Measurements from ENCODE around the gene NR2F6. TPM values are rescaled to one million over a fixed set of nuclear protein-coding genes. Genes with fewer than 3 reads are reported as not detected.

The NR2F6 gene
- polyA plus RNA-seq, 1 experiment: 28.0 TPM

- Histone ChIP-seq H3K36me3 (ENCODE audit: control insufficient read depth, insufficient read depth, low read length) (peaks cover 3% of the 10 kb centered on the region; the same call in 1 of the 2 replicates), H3K27me3 (ENCODE audit: control insufficient read depth, insufficient read depth, low read length) (no peaks in the 10 kb centered on the region; the same call in 1 of the 2 replicates), H3K4me3 (ENCODE audit: low read depth, low read length) (no peak overlapping the region)
- DNase-seq (ENCODE audit: low read depth): no peak
- CTCF ChIA-PET: interaction anchor here (1.0 to 1.4 kb wide), 3 partner anchors 8 to 19 kb away, joined by 3 to 5 read pairs (median 4); no protein-coding TSS in a partner anchor
- POLR2A ChIA-PET: interaction anchor here (0.6 kb wide), 1 partner anchor 87 kb away, joined by 8 read pairs; no protein-coding TSS in a partner anchor
- TF ChIP-seq CTCF (IDR thresholded peaks at IDR 0.05; ENCODE audit: insufficient read depth, low read depth, low read length): no peak
Observed at GRCh38 chr19:17263712-17264640, 18.3 kb upstream of the NR2F6 start.

GRCh38 chr19:17262557-17262956 is 16.8 kb upstream of the NR2F6 start:
- DNase-seq (ENCODE audit: low read depth): no peak
- TF ChIP-seq CTCF (IDR thresholded peaks at IDR 0.05; ENCODE audit: insufficient read depth, low read depth, low read length): no peak
- Histone ChIP-seq H3K27me3 (ENCODE audit: control insufficient read depth, insufficient read depth, low read length) (no peaks in the 10 kb centered on the region; the same call in 1 of the 2 replicates), H3K4me3 (ENCODE audit: low read depth, low read length) (no peak overlapping the region), H3K36me3 (ENCODE audit: control insufficient read depth, insufficient read depth, low read length) (no peaks in the 10 kb centered on the region)
- CTCF ChIA-PET: interaction anchor here (0.6 to 1.1 kb wide), 2 partner anchors 27 to 39 kb away, joined by 3 read pairs; no protein-coding TSS in a partner anchor
- POLR2A ChIA-PET: no interaction called here

GRCh38 chr19:17260842-17261325 is 15.2 kb upstream of the NR2F6 start:
- TF ChIP-seq CTCF (IDR thresholded peaks at IDR 0.05; ENCODE audit: insufficient read depth, low read depth, low read length): peak; percentile 94
- POLR2A ChIA-PET: no interaction called here
- H3K4me3 ChIP-seq (ENCODE audit: low read depth, low read length): no peak overlapping the region
- CTCF ChIA-PET: interaction anchor here (0.6 to 2.2 kb wide), 17 partner anchors 8 to 204 kb away, joined by 3 to 18 read pairs (median 3); partner anchors contain the start of genes ANKLE1 and OCEL1
- no peaks in the 10 kb centered on the region for H3K36me3 ChIP-seq (ENCODE audit: control insufficient read depth, insufficient read depth, low read length)
- no peak for DNase-seq (ENCODE audit: low read depth)
- no peaks in the 10 kb centered on the region; the same call in 1 of the 2 replicates for H3K27me3 ChIP-seq (ENCODE audit: control insufficient read depth, insufficient read depth, low read length)

GRCh38 chr19:17259934-17260333 is 14.2 kb upstream of the NR2F6 start:
- H3K36me3 ChIP-seq (ENCODE audit: control insufficient read depth, insufficient read depth, low read length): no peaks in the 10 kb centered on the region
- no peak for DNase-seq (ENCODE audit: low read depth)
- H3K4me3 ChIP-seq (ENCODE audit: low read depth, low read length): no peak overlapping the region
- POLR2A ChIA-PET: no interaction called here
- no peak for TF ChIP-seq CTCF (IDR thresholded peaks at IDR 0.05; ENCODE audit: insufficient read depth, low read depth, low read length)
- CTCF ChIA-PET: interaction anchor here (0.6 to 2.2 kb wide), 18 partner anchors 8 to 205 kb away, joined by 3 to 18 read pairs (median 3); partner anchors contain the start of genes ANKLE1 and OCEL1
- no peaks in the 10 kb centered on the region; the same call in 1 of the 2 replicates for H3K27me3 ChIP-seq (ENCODE audit: control insufficient read depth, insufficient read depth, low read length)

Data from BJ (cell line).